Stimulated activated naive CD8-positive, alpha-beta T cell treated with anti-CD3 and anti-CD28 coated beads, Interleukin-15, amount 100 ng/mL, for 72 hours (primary cell): ENCODE measurements around the gene SSBP4.

Experiments
- ATAC-seq: fragments of 150-1000 bp; cut with Tn5 transposase; 2 replicates; pipeline ENCODE4 v1.10.0; 2021; ENCODE audit warnings: mild to moderate bottlenecking, moderate library complexity
- DNase-seq, 2 donors: peaks; one replicate each; pipeline ENCODE4 v3.0.0; 2021 to 2022
- H3K27ac Mint-ChIP-seq, 2 donors: one replicate each; pipeline ENCODE4 v1.8.0; 2022; ENCODE audit warnings: mild to moderate bottlenecking in 2 of 2, mixed read lengths in 2 of 2, moderate library complexity in 2 of 2
- H3K27me3 Mint-ChIP-seq: one replicate; pipeline ENCODE4 v1.8.0; 2022; ENCODE audit warnings: mixed read lengths
- H3K4me1 Mint-ChIP-seq: one replicate; pipeline ENCODE4 v1.8.0; 2022; ENCODE audit warnings: mild to moderate bottlenecking, mixed read lengths
- H3K4me3 Mint-ChIP-seq, 2 donors: one replicate each; pipeline ENCODE4 v1.8.0; 2022; ENCODE audit warnings: mild to moderate bottlenecking in 2 of 2, mixed read lengths in 2 of 2, moderate library complexity in 1 of 2
- H3K9me3 Mint-ChIP-seq, 2 donors: one replicate each; pipeline ENCODE4 v1.8.0; 2022; ENCODE audit warnings: mixed read lengths in 2 of 2

Gene SSBP4

DNA sequence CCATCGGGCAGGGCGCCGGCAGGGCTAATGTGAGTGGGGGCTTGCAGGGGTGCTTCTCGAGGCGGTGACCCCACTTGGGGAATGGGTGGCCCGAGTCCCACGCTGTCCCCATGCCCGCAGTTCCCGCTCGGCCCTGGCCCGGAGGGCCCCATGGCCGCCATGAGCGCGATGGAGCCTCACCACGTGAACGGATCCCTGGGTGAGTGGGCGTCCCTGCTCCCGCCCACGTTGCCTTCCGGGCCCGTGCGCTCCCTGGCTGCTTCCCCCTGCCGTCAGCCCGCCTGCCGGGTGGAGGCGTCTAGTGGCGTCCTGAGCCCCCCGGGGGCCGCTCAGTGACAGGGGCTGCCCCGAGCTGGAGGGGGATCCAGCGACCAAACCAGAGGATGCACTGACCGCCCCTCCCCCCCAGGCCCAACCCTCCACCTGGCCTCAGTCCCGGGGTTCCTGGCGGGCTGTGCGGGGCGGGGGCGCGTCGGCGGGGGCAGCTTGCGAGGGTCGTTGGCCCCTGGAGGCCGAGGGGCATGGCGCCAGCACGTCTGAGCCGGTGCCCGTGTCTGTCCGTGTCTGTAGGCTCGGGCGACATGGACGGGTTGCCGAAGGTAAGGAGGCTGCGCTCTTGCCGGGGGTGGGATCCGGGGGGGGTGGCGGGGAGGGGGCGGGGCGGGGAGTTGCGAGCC lies 14.0 kb downstream of the SSBP4 start:
- Mint-ChIP-seq H3K27ac (peak overlapping the region in 1 of 2 donors; percentile 19), H3K4me1 (peaks cover 66% of the 10 kb centered on the region), H3K27me3 (no peaks in the 10 kb centered on the region), H3K9me3 (no peaks in the 10 kb centered on the region), H3K4me3 (peak overlapping the region; percentile 29 to 70)
- DNase-seq (peak in 1 of 2 donors; percentile 49), ATAC-seq (no peak)

DNA sequence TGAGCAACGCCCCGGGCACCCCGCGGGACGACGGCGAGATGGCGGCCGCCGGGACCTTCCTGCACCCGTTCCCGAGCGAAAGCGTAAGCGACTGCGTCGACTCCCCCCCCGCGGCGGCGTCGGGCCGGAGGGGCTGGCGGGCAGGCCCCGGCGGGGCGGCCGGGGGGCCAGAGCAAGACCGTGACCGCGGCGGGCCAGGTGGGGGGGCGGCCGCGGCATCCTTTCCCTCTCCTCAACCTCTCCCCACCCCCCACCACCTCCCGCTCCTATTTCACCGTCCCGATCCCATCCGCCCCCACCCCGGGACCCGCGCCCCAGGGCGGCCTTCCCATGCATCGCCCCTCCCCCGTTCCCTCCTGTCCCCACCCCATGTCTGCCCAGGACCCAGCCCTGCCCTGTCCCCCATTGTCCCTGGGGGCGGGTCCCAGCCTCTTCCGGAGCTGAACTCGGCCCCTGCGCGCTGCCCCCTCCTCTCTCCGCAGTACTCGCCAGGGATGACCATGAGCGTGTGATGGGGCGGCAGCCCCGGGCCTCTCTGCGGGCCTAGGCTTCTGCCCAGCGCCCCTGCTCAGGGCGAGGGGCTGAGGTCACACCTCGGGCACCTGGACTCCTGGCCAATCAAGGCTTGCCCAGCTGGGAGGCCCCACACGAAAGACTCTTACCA lies 14.7 kb downstream of the SSBP4 start:
- Mint-ChIP-seq H3K27me3 (no peaks in the 10 kb centered on the region), H3K27ac (peak overlapping the region in 1 of 2 donors; percentile 85), H3K4me3 (peak overlapping the region; percentile 73 to 87), H3K9me3 (no peaks in the 10 kb centered on the region), H3K4me1 (peaks cover 66% of the 10 kb centered on the region)
- DNase-seq (no peak), ATAC-seq (no peak)

DNA sequence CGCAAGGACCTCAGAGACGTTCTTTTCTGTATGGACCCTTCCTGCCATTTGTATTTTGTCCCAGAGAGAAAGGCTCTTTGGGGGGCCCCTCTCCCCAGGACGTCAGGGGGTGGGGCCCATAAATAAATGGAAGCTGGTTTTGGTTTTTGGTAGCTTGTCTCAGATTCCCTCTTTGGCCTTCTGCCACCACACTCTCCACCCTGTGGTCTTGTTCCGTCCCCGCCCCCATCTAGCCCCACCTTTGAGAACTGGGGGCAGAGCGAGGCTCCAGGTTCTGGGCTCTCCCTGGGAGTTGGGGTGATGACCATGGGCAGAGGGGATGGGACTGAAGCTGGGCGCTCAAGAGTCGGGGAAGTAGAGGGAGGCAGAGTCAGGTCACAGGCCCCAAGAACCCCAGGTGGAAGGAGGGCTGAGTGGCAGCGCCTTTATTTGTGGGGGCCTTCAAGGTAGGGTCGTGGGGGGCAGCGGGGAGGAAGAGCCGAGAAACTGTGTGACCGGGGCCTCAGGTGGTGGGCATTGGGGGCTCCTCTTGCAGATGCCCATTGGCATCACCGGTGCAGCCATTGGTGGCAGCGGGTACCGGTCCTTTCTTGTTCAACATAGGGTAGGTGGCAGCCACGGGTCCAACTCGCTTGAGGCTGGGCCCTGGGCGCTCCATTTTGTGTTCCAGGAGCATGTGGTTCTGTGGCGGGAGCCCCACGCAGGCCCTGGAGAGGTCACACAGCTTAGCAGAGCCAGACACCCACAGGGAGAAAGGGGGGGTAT lies 15.4 kb downstream of the SSBP4 start:
- H3K27ac Mint-ChIP-seq = peak overlapping the region in 1 of 2 donors; percentile 85
- H3K9me3 Mint-ChIP-seq = no peaks in the 10 kb centered on the region
- DNase-seq = no peak
- ATAC-seq = no peak
- no peaks in the 10 kb centered on the region for H3K27me3 Mint-ChIP-seq
- H3K4me1 Mint-ChIP-seq = peaks cover 66% of the 10 kb centered on the region
- peak overlapping the region; percentile 73 to 87 for H3K4me3 Mint-ChIP-seq

GRCh38 chr19:18435178-18435841 lies 16.1 kb downstream of the SSBP4 start:
- DNase-seq (no peak), ATAC-seq (no peak)
- Mint-ChIP-seq H3K27me3 (no peaks in the 10 kb centered on the region), H3K4me3 (no peak overlapping the region), H3K4me1 (peaks cover 62% of the 10 kb centered on the region), H3K9me3 (no peaks in the 10 kb centered on the region), H3K27ac (no peak overlapping the region)

DNA sequence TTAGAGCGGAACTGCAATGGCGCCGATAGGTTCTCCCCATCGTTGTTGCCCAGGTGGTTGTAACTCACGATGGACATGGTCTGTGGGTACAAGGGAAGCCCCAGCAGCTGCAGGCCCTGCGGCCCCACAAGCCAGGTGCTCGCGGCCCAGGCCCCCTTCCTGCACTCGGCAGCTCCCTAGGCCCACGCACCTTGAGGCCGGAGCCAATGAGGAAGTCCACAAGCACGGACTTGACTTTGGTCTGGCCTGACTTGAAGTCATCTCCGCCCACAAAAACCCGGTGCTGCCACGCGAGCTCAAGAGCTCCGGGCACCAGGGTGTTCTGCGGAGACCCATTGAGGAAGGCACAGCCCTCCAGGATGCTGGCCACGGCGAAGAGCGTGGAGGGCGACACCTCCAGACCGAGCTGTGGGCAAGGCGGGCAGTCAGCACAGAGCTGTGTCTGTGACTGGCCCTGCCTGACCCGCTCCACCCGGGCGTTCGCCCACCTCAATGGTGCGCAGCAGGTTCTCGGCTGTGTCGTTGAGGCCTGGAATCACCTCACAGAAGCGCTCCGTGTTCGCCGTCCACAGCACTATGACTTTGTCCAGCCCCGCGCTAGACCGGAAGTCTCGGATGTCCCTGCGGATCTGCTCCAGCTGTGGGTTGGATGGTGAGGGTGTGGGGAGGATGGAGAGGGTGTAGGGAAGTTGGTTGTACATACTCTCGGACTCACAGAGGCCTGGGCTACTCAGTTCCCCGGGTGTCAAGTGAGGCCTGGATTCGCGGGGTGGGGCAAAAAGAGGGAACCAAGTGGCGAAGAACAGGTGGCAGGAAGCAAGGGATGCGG lies 16.9 kb downstream of the SSBP4 start:
- peak overlapping the region in 1 of 2 donors; percentile 78 for H3K27ac Mint-ChIP-seq
- peaks cover 64% of the 10 kb centered on the region for H3K4me1 Mint-ChIP-seq
- ATAC-seq (no peak), DNase-seq (peak in 1 of 2 donors; percentile 22)
- H3K9me3 Mint-ChIP-seq = no peaks in the 10 kb centered on the region
- peak overlapping the region; percentile 70 to 82 for H3K4me3 Mint-ChIP-seq
- no peaks in the 10 kb centered on the region for H3K27me3 Mint-ChIP-seq

- H3K4me1 Mint-ChIP-seq = peaks cover 69% of the 10 kb centered on the region
- H3K4me3 Mint-ChIP-seq = peak overlapping the region; percentile 80 to 82
- peak; percentile 66 for ATAC-seq
- no peaks in the 10 kb centered on the region for H3K27me3 Mint-ChIP-seq
- H3K27ac Mint-ChIP-seq = peak overlapping the region in 1 of 2 donors; percentile 75
- peak; percentile 83 for DNase-seq
- no peaks in the 10 kb centered on the region for H3K9me3 Mint-ChIP-seq
These were observed 17.7 kb downstream of the SSBP4 start for GRCh38 chr19:18436671-18437490.

DNA sequence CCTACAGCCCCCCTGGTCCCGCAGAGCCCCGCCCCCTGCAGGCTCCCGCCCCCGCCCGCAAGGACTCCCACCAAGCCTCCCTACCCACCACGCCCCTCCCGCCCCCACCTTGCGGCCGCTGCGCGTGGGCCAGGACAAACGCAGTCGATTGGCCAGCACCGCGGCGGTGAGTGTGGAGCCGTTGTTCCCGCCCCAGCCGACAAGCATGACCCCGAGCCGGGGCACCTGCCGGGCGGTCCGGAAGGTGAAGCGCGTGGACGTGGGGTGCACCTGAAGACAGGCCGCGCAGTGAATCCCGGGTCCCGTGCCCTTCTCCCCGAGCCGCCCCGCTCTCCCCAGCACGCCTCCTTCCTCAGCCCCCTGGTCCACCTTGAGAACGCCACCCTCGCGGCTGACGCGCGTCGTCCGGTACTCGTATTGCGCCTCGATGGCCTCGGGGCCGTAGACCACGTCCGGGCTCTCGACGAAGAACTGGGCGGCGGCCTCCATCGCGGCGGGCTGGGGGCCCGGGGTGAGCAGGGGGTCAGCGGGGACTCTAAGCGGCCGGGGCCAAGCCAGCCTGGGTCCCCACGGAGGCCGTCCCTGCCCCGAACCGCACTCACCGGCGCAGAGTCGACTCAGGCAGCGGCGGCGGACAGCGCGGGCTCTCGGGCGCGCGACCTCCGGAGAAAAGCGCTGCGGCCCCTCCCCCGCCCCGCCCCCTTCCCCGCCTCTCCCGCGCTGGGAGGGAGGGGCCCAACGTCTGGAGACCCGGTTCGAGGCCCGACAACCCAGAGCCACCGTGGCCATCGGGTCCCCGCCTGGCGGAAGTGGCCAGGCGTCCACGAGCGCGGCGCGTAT lies 18.5 kb downstream of the SSBP4 start, which contains the start of gene ISYNA1:
Gene ISYNA1, minus strand, starts transcription at position 643 of the 840 bp plus-strand sequence. Its CDS starts 154 bp downstream, at position 489.
- Mint-ChIP-seq H3K9me3 (peaks cover 6 to 8% of the 10 kb centered on the region in 2 donors), H3K27me3 (no peaks in the 10 kb centered on the region), H3K4me3 (peak within 1 kb of the TSS; percentile 80 to 82), H3K27ac (peak within 1 kb of the TSS in 1 of 2 donors; percentile 34), H3K4me1 (peaks cover 69% of the 10 kb centered on the region)
- ATAC-seq (peak; percentile 29), DNase-seq (peak; percentile 53 to 54)

DNA sequence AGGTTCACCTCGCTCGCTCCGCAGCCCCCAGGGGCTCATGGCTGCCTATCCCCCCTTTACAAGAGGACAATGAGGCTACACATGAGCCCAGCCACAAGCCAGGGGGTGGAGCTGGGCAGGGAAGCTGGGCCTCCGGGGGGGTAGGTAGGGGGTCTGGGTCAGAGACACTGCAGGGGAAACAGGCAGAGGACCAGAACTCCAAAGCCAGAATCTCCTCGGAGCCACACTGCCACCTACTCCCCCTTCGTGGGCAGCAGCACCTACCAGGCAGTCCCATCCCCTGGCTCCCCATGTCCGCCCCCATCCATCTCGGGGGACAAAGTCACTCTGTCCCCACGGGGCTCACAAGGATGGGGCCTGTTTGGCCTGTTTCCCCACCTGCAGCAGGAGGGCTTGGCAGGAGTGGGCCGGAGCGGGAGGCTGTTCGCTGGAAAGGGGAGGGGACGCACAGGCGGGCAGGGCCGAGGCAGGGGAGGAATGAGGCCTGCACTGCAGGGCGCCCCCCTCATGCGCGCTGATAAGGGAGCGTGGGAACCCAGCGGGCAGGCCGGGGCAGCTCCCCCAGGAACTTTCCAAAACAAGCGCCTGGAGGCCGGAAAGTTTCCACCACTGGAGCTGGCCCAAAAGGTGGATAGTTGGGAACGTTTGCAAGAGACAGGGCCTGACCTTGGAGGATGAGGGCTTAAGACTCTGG lies 19.3 kb downstream of the SSBP4 start:
- Mint-ChIP-seq H3K27ac (no peak overlapping the region), H3K4me1 (peaks cover 73% of the 10 kb centered on the region), H3K9me3 (peaks cover 6 to 9% of the 10 kb centered on the region in 2 donors), H3K4me3 (peak overlapping the region in 1 of 2 donors; percentile 57), H3K27me3 (no peaks in the 10 kb centered on the region)
- ATAC-seq = no peak
- DNase-seq = peak; percentile 17 to 24

DNA sequence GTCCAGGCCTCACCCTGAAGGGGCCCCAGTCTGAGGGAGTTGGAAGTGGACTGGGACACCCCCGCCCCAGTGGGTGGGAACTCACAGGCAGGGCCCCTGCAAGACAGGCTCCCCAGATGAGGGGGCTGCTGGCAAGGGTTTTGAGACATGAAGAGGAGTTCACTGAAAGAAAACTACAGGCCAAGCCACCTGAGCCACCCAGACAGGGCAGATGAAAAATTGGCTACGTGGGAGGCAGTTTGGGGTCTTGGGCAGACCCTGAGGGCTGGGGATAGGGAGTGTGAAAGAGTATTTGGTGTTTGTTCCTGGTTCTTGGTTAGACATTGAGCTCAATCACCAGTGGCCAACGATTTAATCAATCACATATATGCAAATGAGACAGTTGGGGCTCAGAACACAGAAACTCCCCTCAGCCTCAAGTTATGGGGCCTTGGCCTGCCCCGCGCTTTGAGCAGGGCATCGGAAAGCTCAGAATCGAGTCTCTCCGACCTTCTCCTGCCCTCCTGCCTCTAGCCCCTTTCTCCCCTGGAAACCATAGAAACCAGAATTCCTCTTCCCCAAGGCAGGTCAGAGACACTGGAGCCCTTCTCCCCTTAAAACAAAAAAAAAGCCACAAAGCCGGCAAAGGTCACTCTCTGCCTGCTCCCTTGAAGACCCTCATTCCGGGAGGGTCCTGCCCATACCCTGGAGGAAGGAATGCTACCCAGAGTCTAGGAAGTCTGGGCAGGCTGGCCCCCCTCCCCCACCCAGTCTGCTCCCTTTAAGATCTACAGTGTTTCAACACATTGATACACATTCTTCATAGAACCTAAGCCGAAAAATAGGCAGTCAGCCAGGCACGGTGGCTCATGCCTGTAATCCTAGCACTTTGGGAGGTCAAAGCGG lies 20.1 kb downstream of the SSBP4 start:
- Mint-ChIP-seq H3K4me3 (no peak overlapping the region), H3K27me3 (no peaks in the 10 kb centered on the region), H3K4me1 (peaks cover 71% of the 10 kb centered on the region), H3K9me3 (peaks cover 6 to 9% of the 10 kb centered on the region in 2 donors), H3K27ac (peak overlapping the region in 1 of 2 donors; percentile 38)
- ATAC-seq = no peak
- peak; percentile 16 to 23 for DNase-seq

DNA sequence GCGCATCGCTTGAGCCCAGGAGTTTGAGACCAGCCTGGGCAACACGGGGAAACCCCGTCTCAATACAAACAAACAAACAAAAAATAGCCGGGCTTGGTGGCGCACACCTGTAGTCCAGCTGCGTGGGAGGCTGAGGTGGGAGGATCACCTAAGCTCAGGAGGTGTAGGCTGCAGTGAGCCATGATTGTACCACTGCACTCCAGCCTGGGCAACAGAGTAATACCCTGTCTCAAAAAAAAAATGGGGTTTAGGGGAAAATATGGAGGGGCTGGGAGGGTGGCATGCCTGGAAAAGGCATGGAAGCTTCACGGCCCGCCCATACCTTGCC lies 20.7 kb downstream of the SSBP4 start:
- ATAC-seq (no peak), DNase-seq (no peak)
- peaks cover 65% of the 10 kb centered on the region for H3K4me1 Mint-ChIP-seq
- no peaks in the 10 kb centered on the region for H3K27me3 Mint-ChIP-seq
- H3K27ac Mint-ChIP-seq = peak overlapping the region in 1 of 2 donors; percentile 38
- peaks cover 6 to 9% of the 10 kb centered on the region in 2 donors for H3K9me3 Mint-ChIP-seq
- no peak overlapping the region for H3K4me3 Mint-ChIP-seq

- DNase-seq = peak in 1 of 2 donors; percentile 45
- no peaks in the 10 kb centered on the region for H3K27me3 Mint-ChIP-seq
- peak; percentile 29 for ATAC-seq
- peak overlapping the region in 1 of 2 donors; percentile 56 for H3K27ac Mint-ChIP-seq
- H3K4me1 Mint-ChIP-seq = peaks cover 62% of the 10 kb centered on the region
- no peak overlapping the region for H3K4me3 Mint-ChIP-seq
- H3K9me3 Mint-ChIP-seq = peaks cover 6 to 9% of the 10 kb centered on the region in 2 donors
These were observed 21.2 kb downstream of the SSBP4 start for GRCh38 chr19:18440415-18440877.
